GM19023 (cell line): ENCODE data around the gene EGLN1.

Experiments used
- ATAC-seq: cut with Tn5 transposase; IDR thresholded peaks from one replicate; pipeline ENCODE4 v1.9.1; 2021; ENCODE audit warnings: mild to moderate bottlenecking, moderate library complexity; ENCODE audit not compliant: unreplicated experiment

Gene EGLN1

DNA sequence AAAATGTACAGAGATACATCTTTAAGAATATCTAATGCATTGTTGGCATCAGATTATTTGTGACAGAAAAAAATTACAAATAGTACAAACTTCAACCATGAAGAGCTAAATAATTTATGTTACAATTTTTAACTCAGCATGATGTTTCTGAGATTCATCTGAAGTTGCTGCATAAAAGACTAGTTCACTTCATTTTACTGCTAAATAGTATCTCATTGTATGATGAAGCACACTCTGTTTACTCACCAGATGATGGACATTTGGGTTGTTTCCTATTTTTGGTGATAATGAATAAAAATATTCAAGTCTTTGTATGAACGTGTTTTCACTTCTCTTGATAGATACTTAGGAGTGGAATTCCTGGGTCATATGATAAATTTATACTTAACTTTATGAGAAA, 20.6 kb downstream of the EGLN1 start:
- ATAC-seq = no peak

DNA sequence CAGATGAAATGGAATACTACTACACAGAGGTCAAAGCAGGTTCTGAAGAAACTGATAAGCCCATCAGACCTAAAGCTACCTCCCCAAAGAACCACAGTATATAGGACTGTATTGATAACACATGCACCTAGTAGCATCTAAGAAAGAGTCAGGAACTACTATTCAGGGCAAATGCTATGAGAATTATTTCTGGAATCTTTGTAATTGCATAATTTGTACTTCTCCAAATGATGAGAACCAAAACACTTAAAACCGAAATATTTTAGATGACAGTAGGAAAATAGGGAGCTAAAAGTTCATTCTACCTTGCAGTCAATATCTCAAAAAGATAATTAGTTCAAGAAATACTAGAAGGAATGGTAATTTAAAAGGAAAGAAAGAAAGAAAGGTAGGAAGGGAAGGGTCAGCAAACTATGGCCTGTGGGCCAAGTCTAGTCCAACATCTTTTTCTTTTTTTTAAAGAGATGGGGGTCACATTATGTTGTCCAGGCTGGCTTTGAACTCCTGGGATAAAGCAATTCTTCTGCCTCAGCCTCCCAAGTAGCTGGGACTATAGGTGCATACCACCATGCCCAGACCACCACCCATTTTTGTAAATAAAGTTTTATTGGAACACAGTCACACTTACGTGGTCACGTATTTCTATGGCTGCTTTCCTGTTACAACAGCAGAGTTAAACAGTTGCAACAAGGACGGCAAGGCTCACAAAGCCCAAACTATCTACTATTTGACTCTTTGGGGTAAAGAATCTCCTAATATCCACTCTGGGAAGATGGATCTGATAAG, 24.0 kb downstream of the EGLN1 start:
- ATAC-seq = no peak

DNA sequence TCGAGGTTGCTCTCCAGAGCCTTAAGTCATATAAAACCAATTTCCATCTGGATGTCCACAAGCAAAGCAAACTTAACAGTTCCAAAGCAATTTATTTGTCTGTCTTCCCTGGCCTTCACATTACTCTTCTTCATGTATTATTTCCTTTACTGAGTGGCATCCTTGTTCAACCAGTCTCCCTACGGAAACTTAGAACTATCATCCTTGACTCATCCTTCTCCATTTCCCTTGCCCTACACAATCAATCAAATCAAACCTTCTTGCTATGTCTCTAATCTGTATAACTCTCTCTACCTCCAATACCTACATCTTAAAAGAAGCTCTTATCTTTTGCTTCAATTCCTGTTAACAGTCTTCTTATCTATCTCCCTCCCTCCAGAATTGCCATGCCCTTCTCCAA, 25.4 kb downstream of the EGLN1 start:
- no peak for ATAC-seq

DNA sequence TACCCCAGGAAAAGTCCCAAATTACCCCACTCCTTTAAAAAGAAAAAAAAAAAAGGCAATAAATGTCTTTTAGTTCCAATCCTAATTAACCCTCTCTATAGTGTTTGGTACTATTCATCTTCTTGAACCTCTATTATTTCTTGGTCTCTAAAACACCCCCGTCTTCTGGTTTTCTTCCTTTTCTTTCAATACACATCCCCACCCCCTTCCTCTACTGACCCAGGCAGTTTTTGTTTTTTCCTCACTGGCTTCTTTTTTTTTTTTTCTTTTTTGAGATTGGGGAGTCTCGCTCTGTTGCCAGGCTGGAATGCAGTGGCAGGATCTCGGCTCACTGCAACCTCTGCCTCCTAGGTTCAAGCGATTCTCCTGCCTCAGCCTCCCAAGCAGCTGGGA, 26.1 kb downstream of the EGLN1 start:
- no peak for ATAC-seq

DNA sequence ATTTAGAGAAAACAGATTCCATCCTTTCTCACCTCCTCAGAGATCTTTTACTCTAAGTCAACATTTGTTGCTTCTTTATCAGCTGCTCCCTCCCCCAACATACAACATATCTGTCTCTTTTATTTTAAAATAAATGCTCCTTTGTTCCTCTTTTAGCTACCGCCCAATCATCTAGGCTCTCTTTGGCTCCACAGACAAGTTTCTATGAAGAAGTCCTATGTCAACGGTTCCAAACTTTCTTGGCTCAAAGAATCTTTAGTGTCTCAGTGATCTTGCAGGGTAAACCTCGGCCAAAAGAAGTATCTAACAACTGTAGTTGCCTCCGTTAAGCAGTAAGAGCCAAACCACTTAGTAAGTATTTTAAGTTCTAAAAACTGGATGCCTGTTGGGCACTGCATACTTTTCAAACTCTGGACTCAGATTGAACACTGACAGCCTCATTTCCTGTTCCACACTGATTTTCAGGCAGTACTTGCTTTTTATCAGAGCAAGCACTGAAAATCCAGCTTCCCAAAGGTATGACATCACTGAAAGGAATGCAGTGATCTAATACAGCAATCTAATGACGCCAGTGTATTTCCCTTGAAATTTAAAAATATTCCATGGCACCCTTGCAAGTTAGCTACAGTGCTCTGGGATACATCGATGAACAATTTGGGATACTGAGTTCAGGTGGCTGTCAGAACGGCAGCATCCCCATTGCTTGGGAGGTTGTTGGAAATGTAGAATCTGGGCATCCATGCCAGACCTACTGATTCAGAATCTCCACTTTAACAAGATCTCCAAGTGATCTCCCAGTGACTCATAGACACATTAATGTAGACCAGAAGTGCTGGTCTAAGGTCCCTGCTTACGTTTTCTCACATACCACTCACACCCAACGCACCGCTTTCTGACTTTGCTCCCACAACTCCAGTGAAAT, 26.8 kb downstream of the EGLN1 start:
- no peak for ATAC-seq

DNA sequence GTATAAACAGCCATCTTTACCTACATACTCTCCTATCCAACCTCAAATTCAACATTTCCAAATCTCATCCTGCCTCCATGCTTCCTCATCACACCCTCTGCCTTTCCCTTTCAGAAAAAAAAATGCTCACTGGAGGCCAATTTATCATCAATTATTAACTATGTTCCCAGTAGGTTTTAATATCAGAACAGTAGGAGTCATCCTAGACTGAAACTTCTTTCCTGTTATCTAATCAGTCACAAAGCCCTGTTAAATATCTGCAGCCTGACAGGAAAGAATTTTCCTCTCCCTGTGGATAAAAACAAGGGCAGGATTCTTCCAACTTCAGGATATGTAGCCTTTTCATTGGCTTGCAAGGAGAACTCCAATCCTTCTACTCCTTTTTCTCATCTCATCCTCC, 28.4 kb downstream of the EGLN1 start:
- no peak for ATAC-seq

DNA sequence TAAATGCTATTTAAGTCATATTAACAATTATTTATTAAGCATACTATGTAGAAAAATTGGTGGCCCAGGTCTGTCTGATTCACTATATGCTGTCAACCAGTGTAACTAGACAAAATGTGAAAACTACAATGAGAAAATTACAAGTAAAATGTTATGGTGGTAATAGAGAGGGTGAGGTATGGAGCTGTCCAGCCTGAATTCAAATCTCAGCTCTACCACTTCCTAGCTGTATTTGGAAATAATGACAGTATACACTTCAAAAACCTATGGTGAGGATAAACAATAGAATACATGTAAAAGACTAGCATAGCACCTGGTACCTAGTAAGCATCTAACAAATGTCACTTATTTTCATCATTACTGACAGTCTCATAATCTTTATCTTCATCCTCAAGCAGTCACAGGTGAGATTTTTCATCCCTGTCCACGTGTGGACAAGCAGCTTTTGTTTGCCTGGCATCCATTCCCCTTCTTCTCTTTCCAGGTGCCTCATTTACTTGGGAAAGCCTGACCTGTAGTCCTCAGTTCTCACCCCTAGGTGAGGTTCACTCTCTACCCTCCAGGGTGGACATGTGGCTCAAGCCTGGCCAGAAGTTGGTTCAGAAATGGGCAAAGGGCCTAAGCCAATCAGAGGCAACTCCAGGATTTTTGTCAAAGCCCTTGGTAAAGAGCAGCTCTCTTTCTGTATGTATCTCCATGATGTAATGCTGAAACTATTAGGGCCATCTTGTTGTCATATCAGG, 29.5 kb downstream of the EGLN1 start:
- ATAC-seq = no peak

DNA sequence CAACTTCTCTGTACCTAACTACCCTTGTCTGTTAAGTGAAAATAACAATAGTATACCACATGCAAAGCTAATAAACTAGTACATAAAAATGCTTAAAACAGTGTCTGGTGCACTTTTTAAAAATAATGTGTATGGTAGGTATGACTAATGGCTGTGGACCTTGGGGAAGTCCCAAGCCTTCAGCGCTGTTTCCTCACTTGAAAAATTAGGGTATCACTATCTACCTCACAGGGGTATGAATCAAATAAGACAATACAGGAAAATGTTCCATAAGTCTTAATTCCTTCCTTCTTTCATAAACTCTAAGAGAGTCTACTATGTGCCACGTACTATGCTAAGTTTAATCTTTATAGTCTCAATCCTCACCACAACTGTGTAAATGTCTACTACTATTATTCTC, 32.0 kb downstream of the EGLN1 start:
- no peak for ATAC-seq

DNA sequence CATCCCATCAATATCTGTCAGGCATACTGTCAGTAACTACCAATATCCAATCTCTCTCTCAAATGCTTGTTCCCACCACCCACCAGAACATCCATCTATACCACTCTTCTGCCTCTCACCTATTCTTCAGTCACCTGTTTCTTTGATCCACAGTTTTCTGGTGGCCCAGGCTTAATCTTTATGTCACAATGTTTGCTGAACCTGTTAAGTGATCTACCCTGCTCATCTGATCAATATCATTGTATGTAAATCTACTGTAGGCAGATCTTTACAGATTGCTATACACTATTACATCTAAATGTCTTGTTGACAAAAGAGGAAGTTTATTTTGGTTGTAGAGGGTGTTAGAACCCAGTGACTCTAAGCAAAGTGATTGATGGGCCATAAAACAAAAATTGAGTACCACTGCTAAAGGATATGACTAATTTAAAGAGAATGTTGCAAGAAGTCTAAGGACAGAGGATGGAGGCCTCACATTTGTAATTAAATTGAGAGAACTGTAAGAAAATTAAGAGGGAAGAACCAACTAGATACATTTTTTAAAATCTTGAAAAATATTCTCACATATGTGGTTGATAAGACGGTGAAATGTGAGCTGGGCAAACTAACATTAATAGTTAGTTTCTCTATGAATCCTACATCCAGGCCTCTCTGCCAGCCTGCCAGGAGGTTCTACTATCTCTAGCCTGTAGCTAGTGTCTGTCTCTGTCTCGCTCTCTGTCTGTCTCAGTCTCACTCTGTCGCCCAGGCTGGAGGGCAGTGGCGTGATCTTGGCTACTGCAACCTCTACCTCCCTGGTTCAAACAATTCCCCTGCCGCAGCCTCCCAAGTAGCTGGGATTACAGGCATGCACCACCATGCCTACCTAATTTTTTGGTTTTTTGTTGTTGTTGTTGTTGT, 34.1 kb downstream of the EGLN1 start:
- no peak for ATAC-seq

DNA sequence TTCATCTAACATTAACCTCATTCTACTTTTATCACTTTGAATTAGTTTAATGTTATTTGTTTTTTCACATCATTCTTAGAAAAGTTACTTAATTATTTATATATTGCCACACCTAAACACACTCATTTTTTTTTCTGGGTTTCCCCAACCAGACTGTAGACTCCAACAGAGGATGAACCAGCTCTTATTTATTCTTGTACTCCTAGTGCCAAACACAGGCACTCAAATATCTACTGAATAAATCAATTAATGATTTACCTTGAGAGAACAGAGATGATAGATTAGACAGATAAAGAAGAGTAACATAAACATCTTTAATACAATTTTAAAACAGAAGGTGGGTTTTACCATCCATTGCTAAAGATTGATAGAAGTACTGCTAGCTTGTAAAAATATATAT, 35.6 kb downstream of the EGLN1 start:
- ATAC-seq = no peak

DNA sequence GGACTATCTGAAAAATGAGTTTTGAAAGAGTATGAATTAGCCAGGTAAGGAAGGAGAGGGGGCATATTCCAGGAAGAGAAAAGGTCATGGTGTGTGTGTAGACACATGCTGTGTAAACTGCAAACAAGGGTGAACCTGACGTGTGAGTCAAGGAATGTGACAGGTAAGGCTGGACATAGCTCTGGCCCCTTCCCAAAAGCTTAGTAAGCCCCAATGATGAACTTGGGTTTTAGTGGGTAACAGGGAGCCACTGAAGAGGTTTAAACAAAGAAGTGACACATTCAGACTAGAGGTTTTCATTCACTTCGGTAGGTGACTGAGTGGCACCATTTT, 36.7 kb downstream of the EGLN1 start:
- no peak for ATAC-seq

DNA sequence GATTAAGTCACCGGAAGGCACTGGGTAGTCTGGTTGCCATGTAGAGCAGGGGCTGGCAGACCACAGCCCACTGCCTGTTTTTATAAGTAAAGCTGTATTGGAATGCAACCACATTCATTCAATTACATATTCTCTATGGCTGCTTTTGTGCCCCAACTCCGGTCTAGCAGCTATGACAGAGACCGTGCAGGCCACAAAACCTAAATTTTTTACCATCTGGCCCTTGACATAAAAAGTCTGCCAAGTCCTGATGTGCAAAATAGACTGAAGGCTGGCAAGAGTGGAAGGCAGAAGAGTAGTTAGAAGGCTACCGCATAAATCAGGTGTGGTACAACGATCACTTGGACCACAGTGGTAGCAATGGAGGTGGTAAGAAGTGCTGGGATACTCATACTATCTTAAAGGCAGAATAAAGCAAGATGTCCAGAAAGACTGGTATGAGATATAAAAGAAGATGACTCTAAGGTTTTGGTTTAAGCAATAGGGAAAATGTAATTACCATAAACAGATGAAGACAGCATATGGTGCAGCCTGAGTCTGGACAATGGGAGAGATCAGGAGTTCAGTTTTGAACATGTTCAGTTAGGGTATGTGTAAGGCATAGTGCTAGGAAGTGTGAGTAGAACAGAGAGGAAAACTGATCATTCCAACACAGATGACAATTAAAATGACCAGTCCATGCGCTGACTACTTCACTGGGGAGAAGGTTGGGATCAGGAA, 37.2 kb downstream of the EGLN1 start:
- no peak for ATAC-seq

DNA sequence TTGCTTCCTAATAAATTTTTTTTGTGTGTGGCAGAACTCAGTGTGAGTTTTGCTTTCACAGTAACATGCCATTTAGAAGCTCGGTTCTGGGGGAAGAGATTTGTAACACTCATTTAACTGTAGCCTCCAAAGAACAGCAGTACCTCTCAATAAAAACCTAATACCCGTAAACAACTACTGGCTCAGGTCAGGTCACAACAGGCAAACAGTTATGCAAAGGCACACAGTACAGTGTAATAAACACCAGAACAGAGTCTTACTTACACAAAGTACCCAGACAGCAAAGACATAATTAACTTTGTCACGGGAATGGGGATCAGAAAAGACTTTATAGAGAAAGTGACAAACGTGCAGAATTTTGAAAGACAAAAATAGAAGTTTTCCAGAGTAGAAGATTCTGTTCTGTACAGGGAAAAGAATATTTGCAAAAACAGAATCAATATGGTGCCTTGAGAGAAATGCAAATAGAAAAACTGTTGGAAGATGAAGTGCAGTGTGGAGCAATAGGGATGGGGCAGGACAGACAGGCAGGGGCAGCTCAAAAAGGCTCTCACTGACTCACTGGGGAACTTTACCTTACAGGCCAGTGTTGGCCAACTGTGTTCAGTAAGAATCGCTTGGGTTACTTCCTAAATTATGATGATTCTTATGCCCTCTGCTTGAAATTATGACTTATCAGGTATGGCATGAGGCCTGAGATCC, 38.8 kb downstream of the EGLN1 start:
- no peak for ATAC-seq

DNA sequence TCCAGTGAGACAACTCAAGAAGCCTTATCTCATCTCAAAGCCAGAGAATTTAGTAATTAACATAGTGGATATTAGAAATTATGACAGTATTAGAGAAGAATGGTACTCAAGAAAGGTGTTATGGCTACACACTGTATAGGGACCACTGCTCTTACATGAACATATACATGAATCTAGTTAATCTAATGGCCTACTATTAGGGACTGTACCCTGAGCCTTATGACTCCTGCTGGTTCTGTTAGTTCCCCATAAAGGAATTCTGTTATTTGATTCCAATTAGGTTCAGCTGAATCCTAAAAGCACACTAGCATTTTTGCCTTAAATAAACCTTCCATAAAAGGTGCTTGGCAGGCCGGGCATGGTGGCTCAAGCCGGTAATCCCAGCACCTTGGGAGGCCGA, 39.7 kb downstream of the EGLN1 start:
- ATAC-seq = no peak

DNA sequence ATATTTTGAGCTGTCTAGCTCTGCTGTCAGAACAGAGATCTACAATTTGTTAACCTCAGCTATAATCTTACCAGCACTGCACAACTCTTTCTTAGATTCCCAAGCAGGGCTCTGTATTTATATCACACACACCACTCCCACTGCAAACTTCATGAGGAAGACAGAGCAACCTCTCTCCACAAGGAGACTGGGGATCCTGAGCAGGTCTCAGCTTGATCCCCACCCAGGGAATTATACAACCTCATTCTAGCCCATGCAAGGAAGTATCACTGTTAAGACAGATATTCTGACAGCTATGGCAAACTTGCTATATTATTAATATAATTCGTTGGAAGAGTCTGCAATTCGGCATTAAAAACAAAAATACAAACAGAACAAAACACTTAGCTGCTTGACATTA, 40.4 kb downstream of the EGLN1 start:
- ATAC-seq = no peak

DNA sequence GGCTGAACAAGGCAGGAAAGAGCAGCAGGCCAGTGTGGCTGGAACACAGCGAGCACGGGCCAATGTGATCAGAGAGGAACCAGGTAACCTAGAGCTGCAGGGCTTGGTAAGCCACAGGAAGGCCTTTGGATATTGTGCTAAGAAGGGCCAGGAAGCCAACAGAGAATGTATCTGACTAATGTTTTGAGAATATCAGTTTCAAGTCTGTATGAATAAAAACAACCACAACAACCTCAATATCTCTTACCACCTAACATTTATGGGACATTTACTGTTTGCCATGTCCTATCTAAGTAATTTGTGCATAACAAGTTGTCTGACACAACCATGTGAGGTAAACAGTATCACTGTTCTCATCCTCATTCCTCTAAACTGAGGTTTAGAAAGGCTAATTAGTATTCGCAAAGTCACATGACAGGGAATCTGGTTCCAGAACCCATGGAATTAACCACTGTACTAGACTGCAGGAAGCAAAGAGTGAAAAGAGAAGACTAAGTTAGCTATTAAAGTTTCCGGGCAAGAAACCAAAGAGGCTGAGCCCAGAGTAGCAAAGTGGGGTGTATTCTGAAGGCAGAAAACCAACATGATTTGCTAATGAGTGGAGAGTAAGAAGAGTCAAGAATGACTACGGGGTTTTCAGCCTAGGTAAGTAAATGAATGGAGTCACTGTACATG, 45.1 kb downstream of the EGLN1 start:
- no peak for ATAC-seq

DNA sequence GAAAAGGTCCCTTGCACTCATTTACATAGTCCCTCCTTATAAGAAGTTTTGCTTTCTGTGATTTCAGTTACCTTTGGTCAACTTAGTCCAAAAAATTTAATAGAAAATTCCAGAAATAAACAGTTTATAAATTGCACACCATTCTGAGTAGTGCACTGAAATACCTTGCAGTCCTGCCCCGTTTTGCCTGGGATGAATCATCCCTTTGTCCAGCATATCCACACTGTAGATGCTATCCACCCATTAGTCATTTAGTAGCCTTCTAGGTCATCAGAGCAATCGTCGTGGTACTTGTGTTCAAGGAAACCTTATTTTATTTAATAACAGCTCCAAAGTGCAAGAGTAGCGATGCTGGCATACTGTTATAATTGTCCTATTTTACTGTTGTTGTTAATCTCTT, 46.0 kb downstream of the EGLN1 start:
- no peak for ATAC-seq

DNA sequence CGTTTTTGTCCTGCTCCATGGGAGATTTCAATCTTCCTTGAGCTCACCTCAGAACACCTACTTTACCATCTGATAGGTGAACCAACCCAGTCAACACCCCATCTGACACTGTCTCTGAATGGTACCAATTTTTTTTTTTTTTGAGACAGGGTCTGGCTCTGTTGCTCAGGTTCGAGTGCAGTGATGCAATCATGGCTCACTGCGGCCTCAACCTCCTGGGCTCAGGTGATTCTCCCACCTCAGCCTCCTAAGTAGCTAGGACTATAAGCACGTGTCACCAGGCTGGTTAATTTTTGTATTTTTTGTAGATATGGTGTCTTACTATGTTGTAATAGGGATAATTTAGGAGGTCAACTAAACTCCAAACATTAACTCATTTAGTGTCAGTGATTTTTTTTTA, 47.7 kb downstream of the EGLN1 start:
- no peak for ATAC-seq

DNA sequence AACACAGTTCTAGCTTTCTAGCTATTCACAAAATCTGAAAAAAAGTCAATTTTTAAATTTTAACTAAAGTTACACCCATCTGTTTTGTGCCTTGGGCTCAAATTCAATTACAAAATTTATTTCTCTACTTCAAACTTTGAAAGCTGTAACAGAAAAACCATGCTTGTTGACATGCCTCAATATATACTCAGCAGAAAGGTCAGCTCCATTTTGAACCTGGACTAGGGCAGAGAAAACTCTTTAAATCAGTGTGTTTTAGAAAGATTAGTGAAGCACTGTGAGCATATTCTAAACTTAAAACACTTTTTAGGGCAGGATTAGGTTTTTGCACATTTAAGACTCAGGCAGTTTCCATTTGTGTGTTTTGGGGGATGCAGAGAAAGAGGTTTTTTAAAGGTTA, 49.6 kb downstream of the EGLN1 start:
- ATAC-seq = no peak
